Measurements from ENCODE around the gene C2CD4D.

DNA sequence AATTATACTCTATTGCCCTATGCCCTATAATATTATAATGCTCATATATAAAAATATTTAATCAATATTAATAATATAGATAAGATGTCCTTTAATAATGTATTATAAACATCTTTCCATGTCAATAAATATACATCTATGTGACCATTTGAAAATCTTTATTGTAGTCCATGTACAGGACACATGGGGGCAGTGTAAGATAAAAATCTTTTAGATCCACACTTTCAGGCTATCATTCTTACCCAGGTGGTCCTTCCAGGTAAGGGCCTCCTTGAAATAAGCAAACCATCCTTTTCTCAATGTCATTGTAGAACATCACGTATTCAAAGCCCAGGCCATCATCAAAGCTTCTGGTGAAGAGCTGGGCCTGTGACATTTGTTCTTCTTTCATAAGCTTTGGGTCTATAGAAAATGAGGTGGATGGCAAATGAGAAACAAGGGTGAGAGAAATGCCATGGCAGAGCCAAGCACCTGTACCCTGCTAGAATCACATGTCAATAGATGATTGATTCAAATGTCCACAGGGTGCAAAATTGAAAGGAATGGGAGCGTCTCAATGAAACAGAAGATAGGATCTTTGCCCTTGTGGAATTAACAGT is 49.5 kb upstream of the C2CD4D start:
- TF ChIP-seq, protein P1, sequence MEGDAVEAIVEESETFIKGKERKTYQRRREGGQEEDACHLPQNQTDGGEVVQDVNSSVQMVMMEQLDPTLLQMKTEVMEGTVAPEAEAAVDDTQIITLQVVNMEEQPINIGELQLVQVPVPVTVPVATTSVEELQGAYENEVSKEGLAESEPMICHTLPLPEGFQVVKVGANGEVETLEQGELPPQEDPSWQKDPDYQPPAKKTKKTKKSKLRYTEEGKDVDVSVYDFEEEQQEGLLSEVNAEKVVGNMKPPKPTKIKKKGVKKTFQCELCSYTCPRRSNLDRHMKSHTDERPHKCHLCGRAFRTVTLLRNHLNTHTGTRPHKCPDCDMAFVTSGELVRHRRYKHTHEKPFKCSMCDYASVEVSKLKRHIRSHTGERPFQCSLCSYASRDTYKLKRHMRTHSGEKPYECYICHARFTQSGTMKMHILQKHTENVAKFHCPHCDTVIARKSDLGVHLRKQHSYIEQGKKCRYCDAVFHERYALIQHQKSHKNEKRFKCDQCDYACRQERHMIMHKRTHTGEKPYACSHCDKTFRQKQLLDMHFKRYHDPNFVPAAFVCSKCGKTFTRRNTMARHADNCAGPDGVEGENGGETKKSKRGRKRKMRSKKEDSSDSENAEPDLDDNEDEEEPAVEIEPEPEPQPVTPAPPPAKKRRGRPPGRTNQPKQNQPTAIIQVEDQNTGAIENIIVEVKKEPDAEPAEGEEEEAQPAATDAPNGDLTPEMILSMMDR (IDR thresholded peaks at IDR 0.05): no peak
- TF ChIP-seq POLR2A (IDR thresholded peaks at IDR 0.05): no peak
